Natural killer cell (primary cell): ENCODE measurements around the gene ITLN1. TPM values are rescaled to one million over a fixed set of nuclear protein-coding genes. Genes with fewer than 3 reads are reported as not detected.

ENCODE experiments used
- ATAC-seq, 3 donors: fragments of 150-1000 bp in 2 of 3; fragments of 200-7000 bp in 1 of 3; cut with Tn5 transposase; 1 replicate in 1 of 3; 2 replicates in 2 of 3; pipeline ENCODE4 v1.10.0; 2021; ENCODE audit warnings: mild to moderate bottlenecking in 2 of 3, moderate library complexity in 2 of 3
- DNase-seq, 2 donors: peaks; one replicate each; pipeline versions ENCODE4 v3.0.0 to v3.0.0-alpha.2; 2013 to 2021; ENCODE audit warnings: mixed read lengths in 1 of 2
- H3K27ac ChIP-seq: one replicate; pipeline ENCODE4 v1.5.1; 2013; ENCODE audit warnings: mild to moderate bottlenecking, low read length
- H3K27me3 ChIP-seq: one replicate; pipeline ENCODE4 v1.6.1; 2013; ENCODE audit warnings: low read length; ENCODE audit not compliant: control insufficient read depth, insufficient read depth
- H3K36me3 ChIP-seq: one replicate; pipeline ENCODE4 v1.6.1; 2013; ENCODE audit warnings: low read length; ENCODE audit not compliant: control insufficient read depth, insufficient read depth
- H3K4me1 ChIP-seq: one replicate; pipeline ENCODE4 v1.6.1; 2013; ENCODE audit warnings: low read length; ENCODE audit not compliant: control insufficient read depth, insufficient read depth
- H3K4me3 ChIP-seq: one replicate; pipeline ENCODE4 v1.5.1; 2013; ENCODE audit warnings: low read length
- H3K9me3 ChIP-seq: one replicate; pipeline ENCODE4 v1.6.1; 2013; ENCODE audit warnings: low read length; ENCODE audit not compliant: control insufficient read depth, insufficient read depth
- H3K27ac Mint-ChIP-seq, 2 donors: one replicate each; pipeline ENCODE4 v1.8.0; 2022; ENCODE audit warnings: mild to moderate bottlenecking in 2 of 2, mixed read lengths in 2 of 2, moderate library complexity in 1 of 2
- H3K27me3 Mint-ChIP-seq, 2 donors: one replicate each; pipeline ENCODE4 v1.8.0; 2022; ENCODE audit warnings: low read depth in 2 of 2, mixed read lengths in 2 of 2
- H3K36me3 Mint-ChIP-seq: one replicate; pipeline ENCODE4 v1.8.0; 2022; ENCODE audit warnings: mixed read lengths
- H3K4me1 Mint-ChIP-seq, 2 donors: one replicate each; pipeline ENCODE4 v1.8.0; 2022; ENCODE audit warnings: mixed read lengths in 2 of 2
- H3K4me3 Mint-ChIP-seq: one replicate; pipeline ENCODE4 v1.8.0; 2022; ENCODE audit warnings: mild to moderate bottlenecking, moderate library complexity, mixed read lengths
- H3K9me3 Mint-ChIP-seq, 2 donors: one replicate each; pipeline ENCODE4 v1.8.0; 2022; ENCODE audit warnings: mixed read lengths in 2 of 2
- WGBS: methylation state at CpG from one replicate; pipeline ENCODE4 v1.1.7; 2013; ENCODE audit warnings: missing lambda C conversion rate; ENCODE audit not compliant: insufficient coverage; 5-methylcytosine and 5-hydroxymethylcytosine counted together
- intact Hi-C: fragments of 100-400 bp; cut with micrococcal nuclease; formaldehyde crosslinking; loops from one replicate; pipeline ENCODE4 v1.14.2; 2022
- total RNA-seq, 4 donors: library from RNA; stranded (reverse); fragments of 120-200 nt in 1 of 4; gene quantifications; one replicate each; pipeline versions ENCODE4 v1.2.3 to v1.2.4, GENCODE V29; 2013 to 2022
- TF ChIP-seq, protein P1 (sequence below): fragments of 200-600 bp; IDR thresholded peaks from one replicate; pipeline ENCODE4 v1.8.0; 2022; ENCODE audit warnings: antibody characterized with exemption

ITLN1 gene
- total RNA-seq, 3 donors from 2014 or later (not counting 1 experiment from before 2014, with no cell fraction given), result not detected

DNA sequence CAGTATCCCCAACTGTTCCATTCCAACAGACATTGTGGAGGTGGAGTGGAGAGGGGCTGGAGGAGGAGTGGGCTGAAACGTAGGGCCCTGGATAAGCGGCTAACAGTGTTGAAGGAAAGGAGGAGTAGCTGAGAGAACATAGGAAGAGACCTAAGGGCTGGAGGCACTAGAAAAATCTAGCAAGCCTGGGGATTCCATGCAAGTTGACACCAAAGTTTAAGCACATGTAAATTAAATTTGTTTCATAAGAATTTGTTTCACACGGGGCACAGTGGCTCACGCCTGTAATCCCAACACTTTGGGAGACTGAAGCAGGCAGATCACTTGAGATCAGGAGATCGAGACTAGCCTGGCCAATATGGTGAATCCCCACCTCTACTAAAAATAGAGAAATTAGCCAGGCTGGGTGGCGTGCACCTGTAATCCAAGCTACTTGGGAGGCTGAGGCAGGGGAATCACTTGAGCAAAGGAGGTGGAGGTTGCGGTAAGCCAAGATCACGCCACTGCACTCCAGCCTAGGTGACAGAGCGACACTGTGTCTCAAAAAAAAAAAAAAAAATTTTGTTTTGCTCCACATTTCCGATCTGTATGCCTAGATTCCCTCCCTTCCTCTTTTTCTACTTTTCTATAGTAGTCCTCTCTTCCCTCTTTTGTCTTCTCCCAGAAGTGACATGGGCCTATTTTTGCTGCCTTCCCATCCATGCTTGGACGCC, 21.8 kb downstream of the ITLN1 start:
- peak; percentile 1 to 14 (median 11) for ATAC-seq
- Histone ChIP-seq H3K27ac (peak overlapping the region; percentile 74), H3K36me3 (peaks cover 6% of the 10 kb centered on the region), H3K4me3 (peak overlapping the region; percentile 66), H3K27me3 (no peaks in the 10 kb centered on the region), H3K9me3 (no peaks in the 10 kb centered on the region), H3K4me1 (peaks cover 57% of the 10 kb centered on the region)
- H3K36me3 Mint-ChIP-seq, result peaks cover 7% of the 10 kb centered on the region
- H3K4me1 Mint-ChIP-seq, result peaks cover 55 to 66% of the 10 kb centered on the region in 2 donors
- peak overlapping the region; percentile 97 for H3K4me3 Mint-ChIP-seq
- WGBS, result 60% methylated on average over 11 of the region's 11 CpGs
- peak overlapping the region in 1 of 2 donors; percentile 93 for H3K27ac Mint-ChIP-seq
- intact Hi-C loops, result loop anchor here (5.0 kb wide), 1 partner anchor 66 kb away; the partner anchor contains the start of gene LY9
- no peak for DNase-seq
- H3K9me3 Mint-ChIP-seq, result no peaks in the 10 kb centered on the region
- H3K27me3 Mint-ChIP-seq, result no peaks in the 10 kb centered on the region
- TF ChIP-seq, protein P1, sequence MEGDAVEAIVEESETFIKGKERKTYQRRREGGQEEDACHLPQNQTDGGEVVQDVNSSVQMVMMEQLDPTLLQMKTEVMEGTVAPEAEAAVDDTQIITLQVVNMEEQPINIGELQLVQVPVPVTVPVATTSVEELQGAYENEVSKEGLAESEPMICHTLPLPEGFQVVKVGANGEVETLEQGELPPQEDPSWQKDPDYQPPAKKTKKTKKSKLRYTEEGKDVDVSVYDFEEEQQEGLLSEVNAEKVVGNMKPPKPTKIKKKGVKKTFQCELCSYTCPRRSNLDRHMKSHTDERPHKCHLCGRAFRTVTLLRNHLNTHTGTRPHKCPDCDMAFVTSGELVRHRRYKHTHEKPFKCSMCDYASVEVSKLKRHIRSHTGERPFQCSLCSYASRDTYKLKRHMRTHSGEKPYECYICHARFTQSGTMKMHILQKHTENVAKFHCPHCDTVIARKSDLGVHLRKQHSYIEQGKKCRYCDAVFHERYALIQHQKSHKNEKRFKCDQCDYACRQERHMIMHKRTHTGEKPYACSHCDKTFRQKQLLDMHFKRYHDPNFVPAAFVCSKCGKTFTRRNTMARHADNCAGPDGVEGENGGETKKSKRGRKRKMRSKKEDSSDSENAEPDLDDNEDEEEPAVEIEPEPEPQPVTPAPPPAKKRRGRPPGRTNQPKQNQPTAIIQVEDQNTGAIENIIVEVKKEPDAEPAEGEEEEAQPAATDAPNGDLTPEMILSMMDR, result no peak

DNA sequence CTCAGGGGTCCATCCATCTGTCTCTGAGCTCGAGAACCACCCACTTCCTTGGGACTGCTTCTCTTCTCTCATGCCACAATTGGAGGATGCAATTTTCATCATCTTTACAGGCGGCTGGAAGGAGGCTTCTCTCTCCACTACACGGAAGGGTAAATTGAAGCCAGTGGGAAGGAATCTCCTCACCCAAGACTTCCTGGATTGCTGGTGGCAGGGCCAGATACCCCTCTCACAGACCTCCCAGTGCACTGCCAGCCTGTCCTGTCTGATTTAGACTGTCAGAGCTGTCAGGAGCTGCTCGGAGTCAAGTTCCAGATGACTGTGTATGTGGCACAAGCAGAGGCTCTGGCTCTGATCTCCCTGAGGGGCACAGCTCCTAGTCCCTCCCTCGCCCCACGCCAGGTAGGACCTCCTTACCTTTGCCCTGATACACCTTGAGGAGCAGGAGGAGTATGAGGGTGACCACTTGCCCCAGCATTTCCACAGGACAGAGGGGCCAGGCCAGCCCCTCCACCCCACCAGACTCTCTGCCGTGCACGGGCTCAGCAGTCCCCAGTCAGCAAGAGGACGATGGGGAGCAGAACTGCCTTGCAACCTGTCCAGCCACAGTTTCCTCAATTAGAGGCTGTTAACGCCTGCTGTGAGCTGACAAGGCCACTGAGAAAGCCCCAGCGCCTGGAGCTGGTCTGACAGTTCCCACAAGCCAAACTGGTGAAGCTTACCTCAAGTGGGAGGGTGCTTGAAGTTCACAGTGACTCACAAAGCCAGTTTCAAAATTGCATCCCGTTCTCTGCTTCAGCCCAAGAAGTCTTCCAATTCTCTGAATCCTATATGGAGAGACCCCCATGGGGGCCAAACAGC, 22.5 kb downstream of the ITLN1 start, which contains the start of gene CD244:
Gene CD244 (minus strand): TSS at position 685 of the 858 bp plus-strand sequence. CDS start 210 bp downstream, at position 475.
- Histone ChIP-seq H3K27me3 (no peaks in the 10 kb centered on the region), H3K9me3 (no peaks in the 10 kb centered on the region), H3K27ac (peak within 1 kb of the TSS; percentile 74), H3K4me3 (peak within 1 kb of the TSS; percentile 66), H3K36me3 (peaks cover 9% of the 10 kb centered on the region), H3K4me1 (peaks cover 65% of the 10 kb centered on the region)
- peak; percentile 79 to 81 for DNase-seq
- intact Hi-C loops, result loop anchor here (1.0 to 5.0 kb wide), 3 partner anchors 12 to 65 kb away; partner anchors contain the start of gene LY9
- peaks cover 7% of the 10 kb centered on the region for H3K36me3 Mint-ChIP-seq
- no peaks in the 10 kb centered on the region for H3K27me3 Mint-ChIP-seq
- 8% methylated on average over 12 of the region's 12 CpGs for WGBS
- TF ChIP-seq, protein P1, result no peak
- no peaks in the 10 kb centered on the region for H3K9me3 Mint-ChIP-seq
- peak within 1 kb of the TSS in 1 of 2 donors; percentile 93 for H3K27ac Mint-ChIP-seq
- peak within 1 kb of the TSS; percentile 97 for H3K4me3 Mint-ChIP-seq
- H3K4me1 Mint-ChIP-seq, result peaks cover 54 to 64% of the 10 kb centered on the region in 2 donors
- ATAC-seq, result peak; percentile 88 to 97 (median 95)

GRCh38 chr1:160860840-160861505, 24.0 kb downstream of the ITLN1 start:
- peaks cover 7% of the 10 kb centered on the region for H3K36me3 Mint-ChIP-seq
- Histone ChIP-seq H3K4me1 (peaks cover 73% of the 10 kb centered on the region), H3K27ac (peak overlapping the region; percentile 74)

More at GRCh38 chr1:160860840-160861505, 24.0 kb downstream of the ITLN1 start:
- no peak for DNase-seq
- Histone ChIP-seq H3K27me3 (no peaks in the 10 kb centered on the region), H3K4me3 (peak overlapping the region; percentile 66), H3K9me3 (no peaks in the 10 kb centered on the region), H3K36me3 (peaks cover 12% of the 10 kb centered on the region)
- intact Hi-C loops, result loop anchor here (5.0 kb wide), 1 partner anchor 64 kb away; the partner anchor contains the start of gene LY9
- TF ChIP-seq, protein P1, result no peak
- no peak for ATAC-seq
- 69% methylated on average over 3 of the region's 5 CpGs for WGBS
- Mint-ChIP-seq H3K9me3 (no peaks in the 10 kb centered on the region), H3K4me1 (peaks cover 54 to 64% of the 10 kb centered on the region in 2 donors), H3K27me3 (no peaks in the 10 kb centered on the region), H3K4me3 (peak overlapping the region; percentile 96), H3K27ac (peak overlapping the region in 1 of 2 donors; percentile 93)
